ENCODE measurements around the gene SYNPR.

The SYNPR gene

DNA sequence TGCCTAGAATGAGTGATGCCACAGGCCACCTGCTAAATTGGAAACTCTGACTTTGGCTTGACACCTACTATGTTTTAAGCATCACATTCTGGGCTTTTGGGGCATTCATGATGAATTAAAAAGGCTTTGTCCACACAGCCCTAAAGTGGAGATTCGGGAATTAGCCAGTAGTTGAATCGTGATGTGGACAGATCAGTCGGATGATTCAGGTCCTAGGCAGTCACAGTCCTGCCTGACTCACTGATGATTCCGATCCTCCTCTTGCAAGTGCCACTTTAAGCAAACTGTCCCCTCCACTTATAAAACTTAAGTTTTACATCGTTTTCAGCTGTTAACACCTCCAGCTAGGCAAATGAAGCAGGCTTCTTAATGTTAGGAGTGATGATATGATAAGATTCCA, 75.3 kb downstream of the SYNPR start:
- Histone ChIP-seq H3K4me3 (replicated peaks; ENCODE audit: insufficient read depth, low read length) (no peak overlapping the region), H3K27ac (replicated peaks) (no peak overlapping the region), H3K27me3 (ENCODE audit: insufficient read depth, poor library complexity, severe bottlenecking) (no peaks in the 10 kb centered on the region)
- no peak for DNase-seq (ENCODE audit: low read depth in 1 of 2, low spot score in 1 of 2)
- no peak for TF ChIP-seq CTCF (IDR thresholded peaks at IDR 0.05; ENCODE audit: insufficient read depth, low read length)
- TF ChIP-seq GABPA (IDR thresholded peaks at IDR 0.05; ENCODE audit: low read depth) = no peak
- TF ChIP-seq SPI1 (IDR thresholded peaks at IDR 0.05; ENCODE audit: borderline replicate concordance, low read depth) = no peak
- TF ChIP-seq POLR2AphosphoS5 (IDR thresholded peaks at IDR 0.05; ENCODE audit: low read depth) = no peak
- no peak for TF ChIP-seq REST (IDR thresholded peaks at IDR 0.05; ENCODE audit: insufficient replicate concordance, low read depth)

DNA sequence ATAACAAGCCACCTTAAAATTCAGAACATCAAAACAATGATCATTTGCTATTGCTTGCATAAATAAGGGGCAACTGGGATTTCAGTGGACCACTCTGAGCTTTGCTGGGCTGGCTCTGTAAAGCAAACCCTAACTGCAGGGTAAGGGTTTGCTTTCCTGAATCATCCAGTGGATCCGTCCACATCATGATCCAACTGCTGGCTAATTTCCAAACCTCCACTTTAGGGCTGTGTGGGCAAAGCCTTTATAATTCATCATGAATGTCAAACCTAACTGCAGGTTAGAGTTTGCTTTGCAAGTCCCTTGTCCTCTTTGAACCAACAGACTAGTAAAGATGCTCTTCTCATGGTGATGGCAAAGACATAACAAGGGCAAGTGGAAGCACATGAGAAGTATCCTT, 76.1 kb downstream of the SYNPR start:
- no peak for TF ChIP-seq CTCF (IDR thresholded peaks at IDR 0.05; ENCODE audit: insufficient read depth, low read length)
- TF ChIP-seq SPI1 (IDR thresholded peaks at IDR 0.05; ENCODE audit: borderline replicate concordance, low read depth) = no peak
- no peak for TF ChIP-seq GABPA (IDR thresholded peaks at IDR 0.05; ENCODE audit: low read depth)
- TF ChIP-seq POLR2AphosphoS5 (IDR thresholded peaks at IDR 0.05; ENCODE audit: low read depth) = no peak
- no peak for TF ChIP-seq REST (IDR thresholded peaks at IDR 0.05; ENCODE audit: insufficient replicate concordance, low read depth)
- no peak overlapping the region for H3K4me3 ChIP-seq (replicated peaks; ENCODE audit: insufficient read depth, low read length)
- H3K27me3 ChIP-seq (ENCODE audit: insufficient read depth, poor library complexity, severe bottlenecking) = no peaks in the 10 kb centered on the region
- no peak overlapping the region for H3K27ac ChIP-seq (replicated peaks)
- DNase-seq (ENCODE audit: low read depth in 1 of 2, low spot score in 1 of 2) = no peak

DNA sequence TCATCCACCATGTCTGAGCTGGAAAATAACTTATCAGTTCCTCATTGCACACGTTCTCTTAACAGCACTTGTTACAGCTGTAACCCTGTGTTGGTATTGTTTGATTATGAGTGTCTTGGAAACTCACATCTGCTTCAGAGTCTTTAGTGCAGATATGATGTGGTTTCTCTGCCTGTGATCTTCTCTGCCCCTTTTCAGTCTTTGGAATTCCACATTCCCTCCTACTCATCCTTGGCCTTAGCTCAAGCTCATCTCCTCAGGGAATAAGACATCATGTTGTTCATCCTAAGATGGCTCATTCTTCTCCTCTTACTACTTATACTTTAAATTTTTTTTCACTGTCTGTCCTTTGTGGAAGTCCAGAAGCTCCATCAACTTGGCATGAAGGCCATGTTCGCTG, 77.7 kb downstream of the SYNPR start:
- no peak overlapping the region for H3K4me3 ChIP-seq (replicated peaks; ENCODE audit: insufficient read depth, low read length)
- H3K27me3 ChIP-seq (ENCODE audit: insufficient read depth, poor library complexity, severe bottlenecking) = no peaks in the 10 kb centered on the region
- no peak for TF ChIP-seq POLR2AphosphoS5 (IDR thresholded peaks at IDR 0.05; ENCODE audit: low read depth)
- TF ChIP-seq REST (IDR thresholded peaks at IDR 0.05; ENCODE audit: insufficient replicate concordance, low read depth) = no peak
- no peak for TF ChIP-seq SPI1 (IDR thresholded peaks at IDR 0.05; ENCODE audit: borderline replicate concordance, low read depth)
- TF ChIP-seq CTCF (IDR thresholded peaks at IDR 0.05; ENCODE audit: insufficient read depth, low read length) = no peak
- no peak for TF ChIP-seq GABPA (IDR thresholded peaks at IDR 0.05; ENCODE audit: low read depth)
- H3K27ac ChIP-seq (replicated peaks) = no peak overlapping the region
- DNase-seq (ENCODE audit: low read depth in 1 of 2, low spot score in 1 of 2) = no peak

Data from HL-60 (cell line).